GM23338 (cell line): Measurements from ENCODE around the gene TXNL1. TPM values are rescaled to one million over a fixed set of nuclear protein-coding genes. Genes with fewer than 3 reads are reported as not detected.

ENCODE experiments used
- ATAC-seq: fragments of 200-7000 bp; cut with Tn5 transposase; 3 replicates; pipeline ENCODE4 v1.9.1; 2020
- DNase-seq: peaks from one replicate; pipeline ENCODE4 v3.0.0-alpha.2; 2015; ENCODE audit warnings: low spot score
- H2AFZ ChIP-seq: fragments of 200-600 bp; sonication (generic); 2 replicates; pipeline ENCODE4 v1.8.0; 2016; ENCODE audit warnings: antibody characterized with exemption, mild to moderate bottlenecking, moderate library complexity
- H3F3A ChIP-seq: fragments of 200-600 bp; sonication (generic); replicated peaks from 2 replicates; pipeline ENCODE4 v1.8.0; 2017; ENCODE audit warnings: antibody characterized with exemption, mixed run types, low read depth
- H3K27ac ChIP-seq: fragments of 200-600 bp; sonication (generic); 2 replicates; pipeline ENCODE4 v1.6.1; 2016; ENCODE audit warnings: low read depth
- H3K27me3 ChIP-seq: fragments of 200-600 bp; sonication (generic); 2 replicates; pipeline ENCODE4 v1.8.0; 2016; ENCODE audit warnings: mild to moderate bottlenecking, mixed run types, moderate library complexity; ENCODE audit not compliant: insufficient read depth
- H3K36me3 ChIP-seq: fragments of 200-600 bp; sonication (generic); 2 replicates; pipeline ENCODE4 v1.8.0; 2016; ENCODE audit warnings: mild to moderate bottlenecking; ENCODE audit not compliant: insufficient read depth
- H3K4me1 ChIP-seq: fragments of 200-600 bp; sonication (generic); 2 replicates; pipeline ENCODE4 v1.8.0; 2016; ENCODE audit warnings: mild to moderate bottlenecking, moderate library complexity; ENCODE audit not compliant: insufficient read depth
- H3K4me2 ChIP-seq: fragments of 200-600 bp; sonication (generic); 2 replicates; pipeline ENCODE4 v1.7.1; 2017; ENCODE audit warnings: mixed run types
- H3K4me3 ChIP-seq: fragments of 200-600 bp; sonication (generic); 2 replicates; pipeline ENCODE4 v1.6.1; 2016; ENCODE audit warnings: mixed run types
- H3K79me2 ChIP-seq: fragments of 200-600 bp; sonication (generic); replicated peaks from 2 replicates; pipeline ENCODE4 v1.8.0; 2017; ENCODE audit warnings: mild to moderate bottlenecking; ENCODE audit not compliant: insufficient read depth
- H3K9me2 ChIP-seq: fragments of 200-600 bp; sonication (generic); 2 replicates; pipeline ENCODE4 v1.8.0; 2017; ENCODE audit not compliant: insufficient read depth
- H4K20me1 ChIP-seq: fragments of 200-600 bp; sonication (generic); replicated peaks from 2 replicates; pipeline ENCODE4 v1.8.0; 2017; ENCODE audit warnings: mild to moderate bottlenecking; ENCODE audit not compliant: insufficient read depth
- H3K27ac Mint-ChIP-seq: 2 replicates; pipeline ENCODE4 v1.8.0; 2020; ENCODE audit warnings: inconsistent platforms, mild to moderate bottlenecking, moderate library complexity, mixed read lengths
- H3K27me3 Mint-ChIP-seq: 3 replicates; pipeline ENCODE4 v1.8.0; 2022; ENCODE audit warnings: low read depth, mild to moderate bottlenecking, moderate library complexity, mixed read lengths, inconsistent platforms; ENCODE audit not compliant: insufficient read depth, poor library complexity
- H3K36me3 Mint-ChIP-seq: 3 replicates; pipeline ENCODE4 v1.8.0; 2021; ENCODE audit warnings: low read depth, mild to moderate bottlenecking, inconsistent platforms, moderate library complexity, mixed read lengths
- H3K4me1 Mint-ChIP-seq: 3 replicates; pipeline ENCODE4 v1.8.0; 2020; ENCODE audit warnings: mild to moderate bottlenecking, inconsistent platforms, mixed read lengths
- H3K4me3 Mint-ChIP-seq: 3 replicates; pipeline ENCODE4 v1.8.0; 2021; ENCODE audit warnings: moderate library complexity, mild to moderate bottlenecking, inconsistent platforms, mixed read lengths
- H3K9me3 Mint-ChIP-seq: 3 replicates; pipeline ENCODE4 v1.8.0; 2020; ENCODE audit warnings: moderate library complexity, mild to moderate bottlenecking, inconsistent platforms, mixed read lengths
- ETS1 ChIP-seq: IDR thresholded peaks from 2 replicates; pipeline ENCODE4 v1.6.1; 2016; ENCODE audit warnings: antibody characterized with exemption
- EZH2 ChIP-seq: fragments of 200-600 bp; sonication (generic); IDR thresholded peaks from one replicate; pipeline ENCODE4 v1.8.0; 2017; ENCODE audit warnings: antibody characterized with exemption, mild to moderate bottlenecking, low read depth; ENCODE audit not compliant: unreplicated experiment
- POLR2AphosphoS5 ChIP-seq: IDR thresholded peaks from 2 replicates; pipeline ENCODE4 v1.6.1; 2016; ENCODE audit warnings: antibody characterized with exemption, low read depth
- ZNF462 ChIP-seq: fragments of 250-450 bp; sonication (Bioruptor Pico); IDR thresholded peaks from 2 replicates; pipeline ENCODE4 v1.5.0; 2020; ENCODE audit warnings: mild to moderate bottlenecking, moderate library complexity
- polyA plus RNA-seq: library from polyadenylated mRNA; unstranded; fragments of >200 nt; fragmentation: Nextera tagmentation; extraction: Ambion mirVana; gene quantifications from 2 replicates; pipeline ENCODE4 v1.2.1, GENCODE V29; 2016
- total RNA-seq: library from RNA; depleted of rRNA; stranded (reverse); fragments of >200 nt; shearing (Covaris generic); gene quantifications from 2 replicates; pipeline ENCODE4 v1.2.3, GENCODE V29; 2014

Gene TXNL1
- total and polyA plus RNA-seq, 2 experiments from 2014 or later: 73.6 to 135 TPM

GRCh38 chr18:56559044-56559443 is 79.3 kb downstream of the TXNL1 start (continued):
- no peak for TF ChIP-seq ZNF462 (CRISPR knock-in tag)
- no peak for TF ChIP-seq POLR2AphosphoS5
- TF ChIP-seq ETS1: no peak

GRCh38 chr18:56556907-56557306 is 81.5 kb downstream of the TXNL1 start:
- H2AFZ ChIP-seq: no peak overlapping the region
- H3K4me1 ChIP-seq: no peaks in the 10 kb centered on the region
- Mint-ChIP-seq H3K27ac (no peak overlapping the region), H3K9me3 (no peaks in the 10 kb centered on the region), H3K27me3 (no peaks in the 10 kb centered on the region), H3K36me3 (no peaks in the 10 kb centered on the region), H3K4me1 (no peaks in the 10 kb centered on the region; the same call in 2 of the 3 replicates), H3K4me3 (no peak overlapping the region)
- DNase-seq (no peak), ATAC-seq (no peak)
- H3K4me2 ChIP-seq: no peak overlapping the region
- no peak overlapping the region for H3K27ac ChIP-seq
- TF ChIP-seq EZH2: no peak
- no peaks in the 10 kb centered on the region for H3K36me3 ChIP-seq
- H3K27me3 ChIP-seq: no peaks in the 10 kb centered on the region
- no peaks in the 10 kb centered on the region for H4K20me1 ChIP-seq
- no peaks in the 10 kb centered on the region for H3F3A ChIP-seq
- no peaks in the 10 kb centered on the region for H3K79me2 ChIP-seq
- no peak overlapping the region for H3K4me3 ChIP-seq
- H3K9me2 ChIP-seq: peaks cover 8% of the 10 kb centered on the region; the same call in 1 of the 2 replicates
